GM12873 (cell line): ENCODE results near the gene LMBRD2.

ENCODE experiments used
- CTCF ChIP-seq: IDR thresholded peaks from 2 replicates; pipeline ENCODE4 v1.5.1; 2012; ENCODE audit warnings: low read depth, mild to moderate bottlenecking, moderate library complexity, low read length, control low read depth; ENCODE audit not compliant: insufficient read depth; ENCODE audit errors: missing control alignments

LMBRD2 gene

DNA sequence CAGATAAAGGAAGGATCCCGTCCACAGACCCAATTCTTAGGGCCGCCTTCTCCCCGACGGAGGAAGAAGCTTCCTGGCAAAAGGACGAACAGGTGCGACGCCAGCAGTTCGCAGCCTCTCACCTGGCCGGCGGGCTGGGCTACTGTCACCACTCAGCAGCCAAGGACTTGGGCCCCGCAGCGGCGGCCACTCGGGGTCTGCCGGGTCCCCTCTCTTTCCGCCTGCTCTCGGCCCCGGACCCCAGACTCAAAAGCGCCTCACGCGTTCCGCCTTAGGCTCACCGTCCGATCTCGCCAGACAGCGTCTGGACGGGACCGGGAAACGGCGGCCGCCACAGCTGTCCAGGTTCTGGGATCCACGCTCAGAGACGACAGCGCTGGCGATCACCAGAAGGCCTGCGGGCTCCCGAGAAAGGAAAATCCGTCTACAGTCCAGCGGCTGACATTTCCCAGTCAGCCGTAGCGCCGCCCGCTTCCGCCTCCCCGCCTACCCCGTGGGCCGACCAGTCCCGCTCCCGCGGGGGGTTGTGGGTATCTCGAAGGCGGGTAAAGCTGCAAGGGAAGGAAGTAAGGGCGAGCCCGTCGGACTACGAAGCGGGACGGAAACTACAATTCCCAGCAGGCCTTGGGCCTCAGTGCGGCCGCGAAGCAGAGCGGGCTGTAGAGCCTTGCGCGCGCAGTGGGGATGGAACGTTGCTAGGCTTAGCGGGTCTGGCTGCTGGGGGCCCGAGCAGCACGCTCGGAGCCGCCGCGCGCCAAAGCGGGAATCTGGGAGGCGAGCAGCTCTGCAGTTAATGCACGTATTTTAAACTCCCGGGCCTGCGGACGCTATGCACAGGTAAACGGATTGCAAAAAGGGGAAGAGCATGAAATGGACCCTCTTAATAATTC, at the start of gene LMBRD2, which contains the start of gene SKP2:
LMBRD2 (minus strand) TSS at position 454 of the 890 bp plus-strand sequence. CDS start 8,538 bp downstream, outside the sequence.
SKP2 (plus strand) TSS at position 678 of the 890 bp plus-strand sequence; CDS start at position 830, 152 bp downstream.
- no peak for TF ChIP-seq CTCF

- TF ChIP-seq CTCF, result no peak
Observed at GRCh38 chr5:36200513-36200912, 48.8 kb upstream of the LMBRD2 start.

DNA sequence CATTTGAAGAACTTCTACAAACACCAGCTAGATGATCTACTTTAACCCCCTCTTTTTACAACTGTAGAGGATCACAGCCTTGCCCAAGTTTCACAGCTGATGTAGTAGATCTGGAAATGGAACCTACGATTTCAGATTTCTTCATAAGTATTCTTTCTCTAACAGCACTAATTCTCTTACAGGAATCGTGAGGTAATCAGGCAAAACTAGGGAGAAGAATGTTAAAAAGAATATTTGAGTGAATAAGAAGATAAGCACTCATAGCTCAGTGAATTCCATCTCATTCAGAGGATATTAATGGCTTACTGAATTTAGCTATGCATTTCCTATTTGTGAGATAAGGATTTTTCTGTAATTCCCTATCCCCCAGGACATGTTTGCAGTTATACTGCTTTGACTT, 47.9 kb upstream of the LMBRD2 start:
- TF ChIP-seq CTCF, result no peak

- no peak for TF ChIP-seq CTCF
Observed at GRCh38 chr5:36198281-36198680, 46.6 kb upstream of the LMBRD2 start.

DNA sequence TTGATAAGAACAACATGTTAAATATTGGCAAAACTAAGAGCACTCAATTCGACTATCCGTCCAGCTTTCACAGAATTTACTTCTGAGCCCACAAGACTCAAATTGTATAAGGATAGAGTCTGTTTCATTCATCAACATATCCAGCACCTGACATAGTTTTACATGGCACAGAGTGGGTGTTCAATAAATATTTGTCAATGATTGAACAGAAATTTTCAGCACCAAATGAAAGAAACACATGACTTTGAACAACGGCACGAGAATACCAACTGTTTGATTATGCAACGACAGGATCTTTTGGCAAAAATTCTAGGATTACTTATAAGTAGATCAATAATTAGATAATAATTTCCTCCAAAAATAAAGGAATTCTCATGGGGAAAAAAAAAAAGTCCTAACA, 42.1 kb upstream of the LMBRD2 start:
- TF ChIP-seq CTCF, result no peak

DNA sequence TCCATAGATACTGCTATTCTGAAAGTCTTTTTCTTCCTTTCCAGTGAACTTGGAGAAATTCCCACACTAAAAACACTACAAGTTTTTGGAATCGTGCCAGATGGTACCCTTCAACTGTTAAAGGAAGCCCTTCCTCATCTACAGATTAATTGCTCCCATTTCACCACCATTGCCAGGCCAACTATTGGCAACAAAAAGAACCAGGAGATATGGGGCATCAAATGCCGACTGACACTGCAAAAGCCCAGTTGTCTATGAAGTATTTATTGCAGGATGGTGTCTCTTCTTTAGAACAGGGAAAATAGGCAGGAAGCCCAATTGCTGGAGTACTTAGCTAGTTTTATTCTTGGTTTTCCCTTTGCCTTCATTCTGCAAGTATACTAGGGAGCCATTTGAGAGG, 30.1 kb upstream of the LMBRD2 start:
- TF ChIP-seq CTCF, result no peak

DNA sequence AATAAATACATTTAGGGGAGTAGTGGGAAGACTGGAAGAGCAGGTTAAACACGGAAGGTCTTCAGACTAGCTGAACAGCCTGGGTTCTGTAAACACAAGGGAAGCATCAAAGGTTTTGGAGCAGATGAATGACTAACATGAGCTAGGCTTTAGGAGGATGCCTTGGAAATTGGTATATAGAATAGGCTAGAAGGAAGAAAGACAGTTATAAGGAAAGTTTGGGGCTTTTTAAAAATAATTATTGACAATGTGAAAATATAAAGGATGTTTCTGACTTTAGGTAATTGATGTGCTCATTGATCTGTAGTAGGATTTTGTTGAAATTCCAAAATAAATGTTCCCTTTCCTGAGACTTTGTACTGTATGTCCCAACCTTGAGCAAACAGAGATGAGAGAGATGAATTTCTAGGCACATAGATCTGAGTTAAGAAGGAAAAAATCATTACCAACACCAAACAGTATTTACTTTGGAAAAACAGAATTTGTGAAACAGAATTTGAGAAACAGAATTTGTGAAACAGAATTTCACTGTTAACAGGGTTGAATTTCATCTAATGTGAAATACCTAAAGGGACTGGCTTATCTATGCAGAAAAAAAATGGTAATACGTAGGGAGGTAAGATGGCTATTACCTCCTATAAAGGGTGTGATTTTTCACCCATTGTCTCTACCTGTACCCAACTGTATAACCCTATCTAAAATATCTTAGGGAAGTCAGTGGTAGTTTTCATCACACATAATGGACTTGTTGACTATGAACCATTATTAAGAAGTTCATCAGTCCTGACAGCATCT, 29.1 kb upstream of the LMBRD2 start:
- no peak for TF ChIP-seq CTCF
